ENCODE data around the gene UGT2A1. TPM values are rescaled to one million over a fixed set of nuclear protein-coding genes. Genes with fewer than 3 reads are reported as not detected.

The UGT2A1 gene
- polyA plus RNA-seq, 2 of the 4 experiments (the other 2 are of a cell fraction), result not detected

DNA sequence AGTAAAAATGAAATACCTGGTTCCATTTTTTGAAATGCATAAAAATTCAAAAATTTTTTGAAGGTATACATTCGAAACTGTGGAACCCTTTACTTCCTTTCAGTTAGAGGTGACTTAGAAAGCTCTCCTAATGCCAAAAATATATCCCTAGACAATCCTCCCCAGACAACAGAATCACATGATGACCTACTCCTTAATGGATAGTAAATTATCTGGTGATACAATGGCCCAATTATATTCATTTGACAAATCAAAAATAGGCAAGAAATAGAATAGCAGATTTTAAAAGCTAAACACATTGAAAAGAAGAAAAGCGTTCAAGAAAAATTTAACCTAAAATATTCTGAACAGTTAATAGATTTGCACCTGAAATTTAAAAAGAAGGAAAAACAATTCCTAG lies 10.1 kb downstream of the UGT2A1 start:
- Histone ChIP-seq H3K4me3 (no peak overlapping the region), H3K27ac (no peak overlapping the region), H3K4me1 (no peaks in the 10 kb centered on the region), H3K4me2 (no peak overlapping the region), H3K9me3 (no peaks in the 10 kb centered on the region)
- TF ChIP-seq CBX8 (IDR thresholded peaks at IDR 0.05), result no peak
- TF ChIP-seq E2F6 (IDR thresholded peaks at IDR 0.05; ENCODE audit: borderline replicate concordance, low read depth), result no peak
- no peak for TF ChIP-seq CEBPB (IDR thresholded peaks at IDR 0.05)
- no peak for TF ChIP-seq TP53 (CRISPR knock-in tag; IDR thresholded peaks at IDR 0.05)
- TF ChIP-seq PBX3 (IDR thresholded peaks at IDR 0.05), result no peak
- no peak for TF ChIP-seq MYC (IDR thresholded peaks at IDR 0.05; ENCODE audit: borderline replicate concordance, low read length)
- no peak for TF ChIP-seq KDM5A (IDR thresholded peaks at IDR 0.05)
- TF ChIP-seq SMC3 (IDR thresholded peaks at IDR 0.05), result no peak
- no peak for TF ChIP-seq RAD21 (conservative IDR thresholded peaks at IDR 0.05 in 1 of 2, IDR thresholded peaks at IDR 0.05 in 1 of 2)
- no peak for TF ChIP-seq KDM1A (IDR thresholded peaks at IDR 0.05; ENCODE audit: low read depth)
- TF ChIP-seq EHMT2 (IDR thresholded peaks at IDR 0.05; ENCODE audit: low read depth), result no peak
- TF ChIP-seq HMGXB4 (CRISPR knock-in tag; IDR thresholded peaks at IDR 0.05; ENCODE audit: borderline replicate concordance), result no peak
- no peak for TF ChIP-seq ZFP36 (IDR thresholded peaks at IDR 0.05; ENCODE audit: borderline replicate concordance, partially characterized antibody)
- TF ChIP-seq HOXB5 (CRISPR knock-in tag; IDR thresholded peaks at IDR 0.05), result no peak
- DNase-seq (ENCODE audit: low read depth in 1 of 2, low spot score in 1 of 2) (no peak), ATAC-seq (no peak), FAIRE-seq (no peak)
- 49% methylated on average over 2 of the region's 2 CpGs for WGBS (ENCODE audit: missing lambda C conversion rate)
- ChIA-PET CTCF (no interaction called here), POLR2A (no interaction called here)

DNA sequence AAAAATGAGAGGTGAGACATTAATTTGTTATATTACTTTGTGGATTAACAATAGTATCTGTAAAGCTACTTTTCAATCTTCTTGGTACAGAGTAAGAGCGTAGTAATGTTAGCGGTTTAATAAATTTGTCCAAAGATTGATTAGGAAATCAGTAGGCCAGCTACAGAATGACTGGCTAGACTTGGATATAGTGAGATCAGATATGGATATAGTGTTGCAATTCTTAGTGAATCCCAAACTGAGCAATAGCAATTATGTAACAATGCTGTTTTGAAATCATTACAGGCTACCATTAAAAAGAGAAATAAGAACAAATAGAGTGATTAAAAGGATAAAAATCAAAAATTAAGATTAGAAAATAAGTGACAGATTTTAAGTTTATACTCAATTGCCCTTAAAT lies 12.8 kb downstream of the UGT2A1 start:
- no peak overlapping the region for H3K4me2 ChIP-seq
- no peak overlapping the region for H3K4me3 ChIP-seq
- no peaks in the 10 kb centered on the region for H3K9me3 ChIP-seq
- 93% methylated on average over 2 of the region's 2 CpGs for WGBS (ENCODE audit: missing lambda C conversion rate)
- TF ChIP-seq CEBPB (IDR thresholded peaks at IDR 0.05), result no peak
- TF ChIP-seq HEYL (CRISPR knock-in tag; IDR thresholded peaks at IDR 0.05), result no peak
- TF ChIP-seq JUN (IDR thresholded peaks at IDR 0.05), result no peak
- no peak for TF ChIP-seq PHF8 (IDR thresholded peaks at IDR 0.05; ENCODE audit: borderline replicate concordance, low read depth)
- TF ChIP-seq ATOH8 (CRISPR knock-in tag; IDR thresholded peaks at IDR 0.05; ENCODE audit: low read depth), result no peak
- TF ChIP-seq E2F6 (IDR thresholded peaks at IDR 0.05; ENCODE audit: borderline replicate concordance, low read depth), result no peak
- no peak for TF ChIP-seq EP300 (IDR thresholded peaks at IDR 0.05)
- TF ChIP-seq TFCP2L1 (CRISPR knock-in tag; IDR thresholded peaks at IDR 0.05), result no peak
- no peak for TF ChIP-seq ESRRA (IDR thresholded peaks at IDR 0.05; ENCODE audit: borderline replicate concordance, low read length)
- no peak for TF ChIP-seq POLR2AphosphoS2 (conservative IDR thresholded peaks at IDR 0.05; ENCODE audit: low read length)
- TF ChIP-seq HOXA7 (CRISPR knock-in tag; IDR thresholded peaks at IDR 0.05), result no peak
- TF ChIP-seq, protein P1, sequence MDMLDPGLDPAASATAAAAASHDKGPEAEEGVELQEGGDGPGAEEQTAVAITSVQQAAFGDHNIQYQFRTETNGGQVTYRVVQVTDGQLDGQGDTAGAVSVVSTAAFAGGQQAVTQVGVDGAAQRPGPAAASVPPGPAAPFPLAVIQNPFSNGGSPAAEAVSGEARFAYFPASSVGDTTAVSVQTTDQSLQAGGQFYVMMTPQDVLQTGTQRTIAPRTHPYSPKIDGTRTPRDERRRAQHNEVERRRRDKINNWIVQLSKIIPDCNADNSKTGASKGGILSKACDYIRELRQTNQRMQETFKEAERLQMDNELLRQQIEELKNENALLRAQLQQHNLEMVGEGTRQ (IDR thresholded peaks at IDR 0.05), result no peak
- no peak for TF ChIP-seq HDAC2 (IDR thresholded peaks at IDR 0.05)
- no peak for TF ChIP-seq FOSL2 (IDR thresholded peaks at IDR 0.05)
- no peak for TF ChIP-seq FOSL2 (CRISPR knock-in tag; IDR thresholded peaks at IDR 0.05)
- TF ChIP-seq SREBF2 (IDR thresholded peaks at IDR 0.05), result no peak
- no peak for TF ChIP-seq TP53 (CRISPR knock-in tag; IDR thresholded peaks at IDR 0.05)
- no peak for TF ChIP-seq HOXB5 (CRISPR knock-in tag; IDR thresholded peaks at IDR 0.05)
- no peak for TF ChIP-seq CHD4 (IDR thresholded peaks at IDR 0.05; ENCODE audit: borderline replicate concordance)
- no peak for TF ChIP-seq RNF2 (IDR thresholded peaks at IDR 0.05; ENCODE audit: borderline replicate concordance, low read depth)
- POLR2A ChIA-PET, result no interaction called here
- H3K4me1 ChIP-seq, result no peaks in the 10 kb centered on the region
- FAIRE-seq (no peak), ATAC-seq (no peak), DNase-seq (ENCODE audit: low read depth in 1 of 2, low spot score in 1 of 2) (no peak)
- CTCF ChIA-PET, result no interaction called here
- no peak overlapping the region for H3K27ac ChIP-seq
